PFSK-1 (cell line): ENCODE measurements around the gene DENND1B.

ENCODE experiments used
- FOXP2 ChIP-seq: optimal IDR thresholded peaks from 2 replicates; pipeline ENCODE3; 2011; ENCODE audit warnings: borderline replicate concordance, control low read depth, inconsistent platforms; ENCODE audit not compliant: insufficient read depth; ENCODE audit errors: extremely low read length, extremely low read depth
- POLR2AphosphoS5 ChIP-seq: IDR thresholded peaks from 2 replicates; pipeline ENCODE4 v1.6.1; 2012; ENCODE audit warnings: low read depth, mild to moderate bottlenecking, control low read depth, low read length, moderate library complexity
- SIN3A ChIP-seq: IDR thresholded peaks from 2 replicates; pipeline ENCODE4 v1.6.1; 2012; ENCODE audit warnings: mild to moderate bottlenecking, low read length, moderate library complexity, borderline replicate concordance; ENCODE audit not compliant: insufficient read depth
- TAF1 ChIP-seq: IDR thresholded peaks from 2 replicates; pipeline ENCODE4 v1.6.1; 2012; ENCODE audit warnings: low read length, control low read depth, borderline replicate concordance; ENCODE audit not compliant: insufficient read depth
- TF ChIP-seq, protein P1 (sequence below), 2 experiments: IDR thresholded peaks; 2 replicates each; pipeline versions ENCODE4 v1.6.1 to v1.8.0; 2011 to 2012; ENCODE audit warnings: low read depth in 2 of 2, low read length in 2 of 2, control low read depth in 1 of 2, inconsistent platforms in 1 of 2, mild to moderate bottlenecking in 1 of 2, moderate library complexity in 1 of 2; ENCODE audit not compliant: insufficient read depth in 1 of 2

Gene DENND1B

DNA sequence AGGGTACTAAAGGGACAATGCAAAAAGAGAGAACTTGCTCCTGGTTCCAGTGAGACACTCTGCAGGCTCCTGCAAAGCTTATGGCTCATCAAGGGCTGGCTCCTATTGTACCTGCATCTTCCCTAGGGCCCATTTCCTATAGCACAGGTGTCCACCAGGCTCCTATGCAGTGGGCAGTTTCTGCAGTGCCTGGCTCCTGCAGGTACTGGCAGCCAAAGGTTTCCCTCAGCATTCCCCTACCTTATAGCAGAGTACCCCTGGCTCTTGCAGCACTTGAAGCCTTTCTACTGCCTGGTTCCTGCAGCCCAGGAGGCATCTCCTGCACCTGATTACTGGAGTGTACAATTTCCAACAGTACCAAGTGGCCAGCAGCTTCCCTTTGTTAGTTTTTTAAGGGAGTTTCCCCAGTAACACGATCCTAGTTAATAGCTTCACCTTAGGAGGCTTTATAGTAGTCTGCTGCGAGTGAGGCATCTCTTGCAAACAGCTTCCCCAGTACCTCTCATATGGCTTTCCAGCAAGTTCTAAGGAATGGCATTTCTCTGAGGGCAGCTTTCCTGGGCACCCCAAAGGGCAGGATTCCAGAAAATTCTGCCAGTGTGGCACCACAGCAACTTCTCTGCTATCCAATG lies 141.7 kb downstream of the DENND1B start:
- TF ChIP-seq POLR2AphosphoS5 (no peak), FOXP2 (no peak)

DNA sequence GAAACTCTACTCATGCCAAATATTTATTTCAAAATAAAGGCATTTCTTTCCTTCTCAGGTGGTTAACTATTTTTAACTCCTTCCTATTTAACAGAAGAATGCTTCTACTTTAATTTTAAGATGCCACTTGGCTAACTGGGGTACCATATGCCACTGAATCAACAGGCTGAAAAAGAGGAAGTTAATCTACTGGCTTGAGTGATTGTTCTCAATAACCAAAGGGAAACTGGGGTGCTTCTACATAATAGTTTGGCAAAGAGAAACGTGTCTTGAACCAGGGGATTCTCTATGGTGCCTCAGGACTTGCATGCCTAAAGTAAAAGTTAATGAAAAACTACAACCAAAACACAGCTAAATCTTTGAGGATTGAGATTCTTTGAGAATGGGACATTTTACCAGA lies 142.6 kb downstream of the DENND1B start:
- TF ChIP-seq POLR2AphosphoS5 = no peak
- TF ChIP-seq, protein P1, sequence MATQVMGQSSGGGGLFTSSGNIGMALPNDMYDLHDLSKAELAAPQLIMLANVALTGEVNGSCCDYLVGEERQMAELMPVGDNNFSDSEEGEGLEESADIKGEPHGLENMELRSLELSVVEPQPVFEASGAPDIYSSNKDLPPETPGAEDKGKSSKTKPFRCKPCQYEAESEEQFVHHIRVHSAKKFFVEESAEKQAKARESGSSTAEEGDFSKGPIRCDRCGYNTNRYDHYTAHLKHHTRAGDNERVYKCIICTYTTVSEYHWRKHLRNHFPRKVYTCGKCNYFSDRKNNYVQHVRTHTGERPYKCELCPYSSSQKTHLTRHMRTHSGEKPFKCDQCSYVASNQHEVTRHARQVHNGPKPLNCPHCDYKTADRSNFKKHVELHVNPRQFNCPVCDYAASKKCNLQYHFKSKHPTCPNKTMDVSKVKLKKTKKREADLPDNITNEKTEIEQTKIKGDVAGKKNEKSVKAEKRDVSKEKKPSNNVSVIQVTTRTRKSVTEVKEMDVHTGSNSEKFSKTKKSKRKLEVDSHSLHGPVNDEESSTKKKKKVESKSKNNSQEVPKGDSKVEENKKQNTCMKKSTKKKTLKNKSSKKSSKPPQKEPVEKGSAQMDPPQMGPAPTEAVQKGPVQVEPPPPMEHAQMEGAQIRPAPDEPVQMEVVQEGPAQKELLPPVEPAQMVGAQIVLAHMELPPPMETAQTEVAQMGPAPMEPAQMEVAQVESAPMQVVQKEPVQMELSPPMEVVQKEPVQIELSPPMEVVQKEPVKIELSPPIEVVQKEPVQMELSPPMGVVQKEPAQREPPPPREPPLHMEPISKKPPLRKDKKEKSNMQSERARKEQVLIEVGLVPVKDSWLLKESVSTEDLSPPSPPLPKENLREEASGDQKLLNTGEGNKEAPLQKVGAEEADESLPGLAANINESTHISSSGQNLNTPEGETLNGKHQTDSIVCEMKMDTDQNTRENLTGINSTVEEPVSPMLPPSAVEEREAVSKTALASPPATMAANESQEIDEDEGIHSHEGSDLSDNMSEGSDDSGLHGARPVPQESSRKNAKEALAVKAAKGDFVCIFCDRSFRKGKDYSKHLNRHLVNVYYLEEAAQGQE (IDR thresholded peaks at IDR 0.05; ENCODE audit: insufficient read depth in 1 of 2, low read depth in 2 of 2, low read length in 2 of 2) = no peak

DNA sequence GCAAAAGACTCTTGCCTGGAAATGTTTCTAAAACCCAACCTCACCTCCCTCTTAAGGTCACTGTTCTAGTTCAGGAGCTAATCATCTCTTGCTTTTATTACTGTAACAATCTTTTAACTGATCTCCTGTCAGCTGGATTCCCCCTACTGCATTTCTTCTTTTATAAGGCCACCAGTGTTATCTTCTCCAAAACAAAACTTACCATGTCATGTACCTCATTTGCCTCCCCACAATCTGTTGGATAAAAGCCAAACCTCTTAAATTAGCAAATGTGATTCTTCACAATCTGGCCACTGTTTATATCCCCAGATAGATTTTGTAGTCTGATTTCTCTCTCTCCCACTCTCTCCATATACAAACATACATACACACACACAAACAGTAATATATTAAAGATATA lies 143.3 kb downstream of the DENND1B start:
- TF ChIP-seq TAF1 (no peak), SIN3A (no peak), FOXP2 (no peak), POLR2AphosphoS5 (no peak)
- TF ChIP-seq, protein P1 (IDR thresholded peaks at IDR 0.05; ENCODE audit: insufficient read depth in 1 of 2, low read depth in 2 of 2, low read length in 2 of 2) = no peak

DNA sequence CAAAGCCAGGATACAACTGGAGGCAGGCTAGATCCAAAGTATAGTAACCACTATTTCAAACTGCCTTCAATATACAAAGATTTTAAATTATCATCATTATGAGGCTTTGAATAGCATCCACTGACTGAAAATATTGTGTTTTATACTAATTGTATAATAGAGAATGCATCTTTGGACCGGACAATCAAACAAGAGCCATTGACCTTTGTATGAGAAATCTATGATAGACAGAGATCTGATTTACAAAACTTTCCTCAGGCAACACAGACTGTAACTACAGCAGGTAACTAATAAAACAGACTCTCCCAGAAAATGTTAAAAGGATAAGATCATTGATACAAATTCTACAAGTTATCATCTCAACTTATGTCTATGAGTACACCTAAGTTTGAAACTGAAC lies 152.9 kb downstream of the DENND1B start:
- TF ChIP-seq, protein P1 (IDR thresholded peaks at IDR 0.05; ENCODE audit: insufficient read depth in 1 of 2, low read depth in 2 of 2, low read length in 2 of 2) = no peak
- TF ChIP-seq SIN3A (no peak), FOXP2 (no peak)

DNA sequence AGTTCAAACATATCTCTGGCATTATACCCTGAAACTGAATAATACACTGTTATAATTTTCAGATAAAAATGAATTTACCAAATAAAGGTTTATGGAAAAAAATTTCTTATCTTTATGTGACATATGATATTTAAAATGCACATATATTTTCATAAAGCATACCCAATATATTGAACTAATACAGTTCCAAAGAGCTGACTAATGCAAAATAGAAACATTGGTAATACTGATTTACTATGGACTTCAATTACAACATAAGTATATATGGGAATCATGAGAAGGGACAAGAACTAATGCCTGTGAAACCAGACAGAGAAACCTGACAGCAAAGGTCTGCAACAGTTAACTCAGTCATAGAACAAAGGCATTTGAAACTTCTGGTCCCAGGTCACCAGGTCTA lies 153.5 kb downstream of the DENND1B start:
- TF ChIP-seq, protein P1 (IDR thresholded peaks at IDR 0.05; ENCODE audit: insufficient read depth in 1 of 2, low read depth in 2 of 2, low read length in 2 of 2) = no peak
- TF ChIP-seq POLR2AphosphoS5 (no peak), FOXP2 (no peak), SIN3A (no peak), TAF1 (no peak)
